Kidney epithelial cell (primary cell): ENCODE data around the gene PLEKHA8. TPM values are rescaled to one million over a fixed set of nuclear protein-coding genes. Genes with fewer than 3 reads are reported as not detected.

Experiments used
- DNase-seq: peaks from one replicate; pipeline ENCODE4 v3.0.0-alpha.2; 2010; ENCODE audit warnings: low read depth
- H3K27me3 ChIP-seq: 2 replicates; pipeline ENCODE4 v1.6.0; 2011; ENCODE audit warnings: low read length; ENCODE audit not compliant: control insufficient read depth, insufficient read depth
- H3K36me3 ChIP-seq: 2 replicates; pipeline ENCODE4 v1.5.1; 2011; ENCODE audit warnings: low read length; ENCODE audit not compliant: control insufficient read depth, insufficient read depth
- H3K4me3 ChIP-seq: 2 replicates; pipeline ENCODE4 v1.5.1; 2011; ENCODE audit warnings: low read depth, mild to moderate bottlenecking, control low read depth, low read length
- total RNA-seq: library from RNA; depleted of rRNA; stranded (reverse); fragments of >200 nt; gene quantifications from 2 replicates; pipeline ENCODE4 v1.2.3, GENCODE V29; 2015
- TF ChIP-seq, protein P1 (sequence below): IDR thresholded peaks from 2 replicates; pipeline ENCODE4 v1.5.1; 2011; ENCODE audit warnings: mild to moderate bottlenecking, moderate library complexity, low read length, control low read depth, inconsistent platforms; ENCODE audit not compliant: insufficient read depth, poor library complexity, severe bottlenecking

Gene PLEKHA8
- total RNA-seq, 1 donor from 2014 or later, result 22.7 TPM

DNA sequence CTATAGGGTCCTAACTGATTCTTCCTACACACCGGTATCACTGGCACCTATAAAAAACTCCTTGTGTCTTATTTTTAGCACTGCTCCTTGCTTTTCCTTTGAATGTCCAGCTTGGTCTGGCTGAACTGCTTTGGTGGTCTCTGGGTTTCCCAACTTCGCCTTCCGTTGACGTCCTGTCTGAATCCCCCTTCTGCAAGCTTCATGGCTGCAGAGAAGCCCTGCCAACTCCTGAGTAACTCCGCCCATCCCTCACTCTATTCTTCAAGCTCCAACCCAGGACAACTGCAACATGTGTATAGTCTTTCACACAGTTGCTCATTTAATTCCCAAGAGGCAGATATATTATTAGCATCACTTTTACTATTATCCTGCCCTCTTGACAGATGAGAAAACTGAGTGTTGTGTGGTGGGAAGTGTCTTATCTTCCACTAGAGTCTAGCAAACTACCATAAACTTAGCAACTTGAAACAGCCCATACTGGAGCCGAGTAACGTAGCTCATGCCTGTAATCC, 147.5 kb downstream of the PLEKHA8 start:
- Histone ChIP-seq H3K4me3 (no peak overlapping the region), H3K36me3 (no peaks in the 10 kb centered on the region), H3K27me3 (no peaks in the 10 kb centered on the region)
- TF ChIP-seq, protein P1, sequence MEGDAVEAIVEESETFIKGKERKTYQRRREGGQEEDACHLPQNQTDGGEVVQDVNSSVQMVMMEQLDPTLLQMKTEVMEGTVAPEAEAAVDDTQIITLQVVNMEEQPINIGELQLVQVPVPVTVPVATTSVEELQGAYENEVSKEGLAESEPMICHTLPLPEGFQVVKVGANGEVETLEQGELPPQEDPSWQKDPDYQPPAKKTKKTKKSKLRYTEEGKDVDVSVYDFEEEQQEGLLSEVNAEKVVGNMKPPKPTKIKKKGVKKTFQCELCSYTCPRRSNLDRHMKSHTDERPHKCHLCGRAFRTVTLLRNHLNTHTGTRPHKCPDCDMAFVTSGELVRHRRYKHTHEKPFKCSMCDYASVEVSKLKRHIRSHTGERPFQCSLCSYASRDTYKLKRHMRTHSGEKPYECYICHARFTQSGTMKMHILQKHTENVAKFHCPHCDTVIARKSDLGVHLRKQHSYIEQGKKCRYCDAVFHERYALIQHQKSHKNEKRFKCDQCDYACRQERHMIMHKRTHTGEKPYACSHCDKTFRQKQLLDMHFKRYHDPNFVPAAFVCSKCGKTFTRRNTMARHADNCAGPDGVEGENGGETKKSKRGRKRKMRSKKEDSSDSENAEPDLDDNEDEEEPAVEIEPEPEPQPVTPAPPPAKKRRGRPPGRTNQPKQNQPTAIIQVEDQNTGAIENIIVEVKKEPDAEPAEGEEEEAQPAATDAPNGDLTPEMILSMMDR, result no peak
- no peak for DNase-seq

DNA sequence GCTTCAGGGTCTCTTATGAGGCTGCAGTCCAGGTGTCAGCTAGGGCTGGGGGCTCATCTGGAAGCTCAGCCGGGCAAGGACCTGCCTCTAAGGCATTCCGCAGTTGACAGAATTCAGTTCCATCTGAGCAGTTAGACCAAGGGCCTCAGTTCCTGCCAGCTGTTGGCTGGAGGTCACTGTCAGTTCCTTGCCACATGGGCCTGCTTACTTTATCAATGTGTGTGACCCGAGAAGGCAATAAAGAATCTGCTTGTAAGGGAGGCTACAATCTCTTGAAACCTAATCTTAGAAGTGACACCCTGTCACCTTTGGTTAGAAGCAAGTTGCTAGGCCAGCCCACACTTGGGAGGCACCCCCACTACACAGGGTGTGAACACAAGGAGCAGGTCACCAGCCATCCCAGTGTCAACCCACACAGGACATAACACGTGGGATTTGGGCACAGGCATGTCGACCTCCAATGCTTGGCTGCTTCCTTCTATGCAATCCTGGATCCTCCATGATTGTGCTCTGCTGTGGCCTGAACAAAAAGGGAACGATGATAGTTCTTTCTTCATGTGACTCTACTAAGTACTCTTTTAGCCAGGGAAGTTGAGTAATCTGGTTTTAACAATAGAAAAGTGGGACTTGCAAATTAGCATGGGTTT, 148.4 kb downstream of the PLEKHA8 start:
- Histone ChIP-seq H3K27me3 (no peaks in the 10 kb centered on the region), H3K4me3 (no peak overlapping the region), H3K36me3 (no peaks in the 10 kb centered on the region)
- TF ChIP-seq, protein P1, result no peak
- no peak for DNase-seq

DNA sequence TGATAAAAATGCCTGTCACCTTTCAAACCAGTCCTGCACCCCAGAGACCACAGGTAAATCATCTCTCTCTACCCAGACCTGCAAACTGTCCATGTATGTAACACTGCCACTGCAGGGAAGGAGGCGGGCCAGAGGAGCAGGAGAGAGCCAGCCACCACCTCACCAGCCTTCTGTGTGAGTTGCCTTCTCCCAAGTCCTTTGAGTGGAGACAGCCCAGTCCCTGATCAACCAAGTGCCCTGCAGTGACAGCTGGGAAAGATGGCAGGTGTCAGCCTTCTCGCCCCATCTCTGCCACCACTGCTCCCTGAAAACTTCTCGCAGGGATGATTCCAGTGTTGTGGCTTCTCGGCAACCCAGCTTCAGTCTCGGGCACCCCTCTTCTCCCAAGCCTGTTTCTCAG, 149.0 kb downstream of the PLEKHA8 start:
- no peak for DNase-seq
- Histone ChIP-seq H3K4me3 (no peak overlapping the region), H3K36me3 (no peaks in the 10 kb centered on the region), H3K27me3 (no peaks in the 10 kb centered on the region)
- TF ChIP-seq, protein P1, result no peak

DNA sequence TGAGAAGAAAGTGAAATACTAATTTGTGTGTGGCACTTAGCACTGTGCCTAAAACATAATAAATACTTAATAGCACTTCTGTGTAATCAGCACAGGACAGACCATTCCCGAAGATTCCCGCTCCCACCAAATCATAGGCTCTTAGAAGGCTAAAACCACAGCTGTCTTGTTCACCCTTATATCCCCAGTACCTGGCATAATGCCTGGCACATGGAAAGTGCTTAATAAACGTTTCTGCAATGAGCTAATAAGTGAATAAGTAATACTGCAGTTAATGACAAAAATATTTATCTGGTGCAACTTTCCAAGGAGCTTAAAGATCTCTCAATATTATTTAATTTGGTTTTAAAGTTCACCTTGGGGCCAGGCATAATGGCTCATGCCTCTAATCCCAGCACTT, 149.8 kb downstream of the PLEKHA8 start:
- no peak for DNase-seq
- TF ChIP-seq, protein P1, result no peak
- H3K36me3 ChIP-seq, result no peaks in the 10 kb centered on the region
- H3K4me3 ChIP-seq, result no peak overlapping the region
- H3K27me3 ChIP-seq, result no peaks in the 10 kb centered on the region

DNA sequence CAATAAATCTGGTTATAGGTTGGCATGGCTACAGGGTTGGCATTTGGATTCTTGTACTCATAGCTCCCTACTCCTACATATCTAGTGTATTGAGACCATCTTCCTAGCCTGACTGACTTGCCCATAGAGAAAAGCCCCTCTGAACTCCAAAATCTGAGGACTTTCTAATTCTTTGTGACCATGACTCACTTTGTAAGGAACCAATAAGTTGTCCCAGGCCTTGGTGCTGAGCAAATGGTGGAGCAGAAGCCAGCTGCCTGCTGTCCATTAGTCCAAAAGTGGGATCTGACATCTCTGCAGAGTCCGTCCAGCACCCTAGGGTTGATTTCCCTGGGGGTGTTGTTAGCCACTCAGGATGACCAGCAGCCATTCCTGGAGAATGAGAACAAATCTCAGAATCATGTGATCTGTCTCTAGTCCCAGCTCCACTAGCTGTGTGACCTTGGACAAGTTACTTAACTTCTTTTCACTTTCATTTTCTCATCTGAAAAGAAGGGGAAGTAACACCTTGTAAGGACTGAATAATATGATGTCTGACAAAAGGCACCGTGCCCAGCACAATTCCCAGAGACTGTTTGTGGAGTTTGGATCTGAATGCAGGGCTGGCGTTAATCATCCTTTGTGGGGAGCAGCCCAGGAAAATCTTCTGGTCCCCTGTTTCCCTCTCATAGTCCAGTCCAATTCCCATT, 150.7 kb downstream of the PLEKHA8 start:
- no peak overlapping the region for H3K4me3 ChIP-seq
- TF ChIP-seq, protein P1, result no peak
- H3K36me3 ChIP-seq, result no peaks in the 10 kb centered on the region
- DNase-seq, result no peak
- no peaks in the 10 kb centered on the region for H3K27me3 ChIP-seq

Other genes with a start within 250 kb of the PLEKHA8 start
- 0.46 and 0.68 TPM in 2 replicates for gene WIPF3, start 221.9 kb upstream of the PLEKHA8 start, total RNA-seq
- 79.6 and 91.3 TPM in 2 replicates for gene SCRN1, start 38.6 kb upstream of the PLEKHA8 start, total RNA-seq
- gene FKBP14, start 1.7 kb upstream of the PLEKHA8 start, total RNA-seq, result 13.9 and 17.0 TPM in 2 replicates
- gene MTURN, start 106.6 kb downstream of the PLEKHA8 start, total RNA-seq, result 18.5 and 21.1 TPM in 2 replicates